MM.1S (cell line): ENCODE measurements around the gene YLPM1.

Source experiments
- CTCF ChIP-seq: fragments of 300-600 bp; sonication (generic); IDR thresholded peaks from 2 replicates; pipeline ENCODE4 v1.5.1; 2016; ENCODE audit warnings: antibody characterized with exemption, low read length, mixed read lengths
- EZH2 ChIP-seq: fragments of 300-600 bp; sonication (generic); optimal IDR thresholded peaks from 2 replicates; pipeline ENCODE3; 2017; ENCODE audit warnings: low read depth, mild to moderate bottlenecking, antibody characterized with exemption, low read length, mixed read lengths
- EZH2phosphoT487 ChIP-seq: fragments of 300-600 bp; sonication (generic); IDR thresholded peaks from 2 replicates; pipeline ENCODE4 v1.6.1; 2018; ENCODE audit warnings: antibody characterized with exemption, low read length

- TF ChIP-seq CTCF: no peak
- no peak for TF ChIP-seq EZH2
- no peak for TF ChIP-seq EZH2phosphoT487
Measured at GRCh38 chr14:74754157-74754556, 9.0 kb upstream of the YLPM1 start.
